H9 (cell line): ENCODE measurements around the gene MED27. TPM values are rescaled to one million over a fixed set of nuclear protein-coding genes. Genes with fewer than 3 reads are reported as not detected.

ENCODE experiments used
- DNase-seq: peaks from one replicate; pipeline ENCODE4 v3.0.0-alpha.2; 2017
- H2AFZ ChIP-seq: one replicate; pipeline ENCODE4 v1.6.1; 2013; ENCODE audit warnings: mild to moderate bottlenecking, low read length, control low read depth, moderate library complexity
- H2AK5ac ChIP-seq: 2 replicates; pipeline ENCODE4 v1.6.1; 2013; ENCODE audit warnings: low read length, control low read depth, mixed read lengths; ENCODE audit not compliant: insufficient read length
- H2BK120ac ChIP-seq: one replicate; pipeline ENCODE4 v1.6.1; 2013; ENCODE audit warnings: low read depth, mild to moderate bottlenecking, low read length, control low read depth, inconsistent platforms; ENCODE audit not compliant: poor library complexity, severe bottlenecking
- H2BK12ac ChIP-seq: 2 replicates; pipeline ENCODE4 v1.6.1; 2013; ENCODE audit warnings: low read length, control low read depth, mixed read lengths, low read depth; ENCODE audit not compliant: insufficient read length
- H2BK15ac ChIP-seq: 2 replicates; pipeline ENCODE4 v1.6.1; 2013; ENCODE audit warnings: low read depth, low read length, control low read depth
- H2BK20ac ChIP-seq: one replicate; pipeline ENCODE4 v1.6.1; 2013; ENCODE audit warnings: low read depth, mild to moderate bottlenecking, low read length, control low read depth, inconsistent platforms; ENCODE audit not compliant: poor library complexity, severe bottlenecking
- H2BK5ac ChIP-seq: 2 replicates; pipeline ENCODE4 v1.6.1; 2013; ENCODE audit warnings: low read length, control low read depth, mixed read lengths; ENCODE audit not compliant: insufficient read length
- H3K14ac ChIP-seq: 2 replicates; pipeline ENCODE4 v1.6.1; 2013; ENCODE audit warnings: low read length, control low read depth; ENCODE audit not compliant: insufficient read depth
- H3K18ac ChIP-seq: 2 replicates; pipeline ENCODE4 v1.6.1; 2013; ENCODE audit warnings: low read depth, mild to moderate bottlenecking, mixed read lengths, low read length, control low read depth; ENCODE audit not compliant: insufficient read length
- H3K23ac ChIP-seq: 2 replicates; pipeline ENCODE4 v1.6.1; 2013; ENCODE audit warnings: low read length, control low read depth, mixed read lengths, low read depth; ENCODE audit not compliant: insufficient read length
- H3K23me2 ChIP-seq: 2 replicates; pipeline ENCODE4 v1.6.1; 2013; ENCODE audit warnings: low read depth, mild to moderate bottlenecking, mixed read lengths, low read length, control low read depth; ENCODE audit not compliant: insufficient read length, poor library complexity, severe bottlenecking
- H3K27ac ChIP-seq: 2 replicates; pipeline ENCODE4 v1.5.1; 2013; ENCODE audit warnings: low read length, control low read depth, mixed read lengths, low read depth; ENCODE audit not compliant: insufficient read length
- H3K27me3 ChIP-seq: 2 replicates; pipeline ENCODE4 v1.6.1; 2013; ENCODE audit warnings: low read length, control low read depth, inconsistent platforms; ENCODE audit not compliant: insufficient read depth
- H3K4ac ChIP-seq: 2 replicates; pipeline ENCODE4 v1.6.1; 2013; ENCODE audit warnings: low read depth, mild to moderate bottlenecking, control low read depth, inconsistent platforms, low read length, moderate library complexity
- H3K4me1 ChIP-seq: 2 replicates; pipeline ENCODE4 v1.6.1; 2013; ENCODE audit warnings: low read length, control low read depth, inconsistent platforms; ENCODE audit not compliant: insufficient read depth
- H3K4me2 ChIP-seq: 2 replicates; pipeline ENCODE4 v1.6.1; 2013; ENCODE audit warnings: low read length, control low read depth, mixed read lengths; ENCODE audit not compliant: insufficient read length, insufficient read depth
- H3K56ac ChIP-seq: 2 replicates; pipeline ENCODE4 v1.6.1; 2013; ENCODE audit warnings: low read depth, mild to moderate bottlenecking, mixed read lengths, low read length, control low read depth; ENCODE audit not compliant: insufficient read length
- H3K79me1 ChIP-seq: 2 replicates; pipeline ENCODE4 v1.6.1; 2013; ENCODE audit warnings: low read depth, mild to moderate bottlenecking, moderate library complexity, low read length, control low read depth, inconsistent platforms; ENCODE audit not compliant: insufficient read depth, poor library complexity, severe bottlenecking
- H3K79me2 ChIP-seq: 2 replicates; pipeline ENCODE4 v1.6.1; 2013; ENCODE audit warnings: low read length, control low read depth, inconsistent platforms; ENCODE audit not compliant: insufficient read depth
- H3K9ac ChIP-seq: 2 replicates; pipeline ENCODE4 v1.6.1; 2013; ENCODE audit warnings: low read length, control low read depth, mixed read lengths; ENCODE audit not compliant: insufficient read length; ENCODE audit errors: extremely low read depth
- H3K9me3 ChIP-seq: one replicate; pipeline ENCODE4 v1.6.1; 2013; ENCODE audit warnings: low read depth, low read length, inconsistent platforms; ENCODE audit not compliant: control insufficient read depth
- H3T11ph ChIP-seq: one replicate; pipeline ENCODE4 v1.6.1; 2013; ENCODE audit warnings: mild to moderate bottlenecking, low read length, control low read depth, inconsistent platforms
- H4K20me1 ChIP-seq: one replicate; pipeline ENCODE4 v1.6.1; 2013; ENCODE audit not compliant: control insufficient read depth, insufficient read length, insufficient read depth
- H4K5ac ChIP-seq: 2 replicates; pipeline ENCODE4 v1.6.1; 2013; ENCODE audit warnings: low read depth, mild to moderate bottlenecking, mixed read lengths, low read length, control low read depth; ENCODE audit not compliant: insufficient read length
- H4K8ac ChIP-seq: replicated peaks from 2 replicates; pipeline ENCODE4 v1.6.1; 2013; ENCODE audit warnings: low read length, control low read depth, mixed read lengths, low read depth; ENCODE audit not compliant: insufficient read length
- H4K91ac ChIP-seq: 2 replicates; pipeline ENCODE4 v1.6.1; 2013; ENCODE audit warnings: low read depth, mild to moderate bottlenecking, moderate library complexity, mixed read lengths, low read length, control low read depth; ENCODE audit not compliant: insufficient read length
- H3K27ac Mint-ChIP-seq, 3 experiments: 2 replicates in 2 of 3; 3 replicates in 1 of 3; pipeline ENCODE4 v1.8.0; 2020 to 2021; ENCODE audit warnings: mixed read lengths in 3 of 3, mild to moderate bottlenecking in 1 of 3, moderate library complexity in 1 of 3
- H3K27me3 Mint-ChIP-seq: 2 replicates; pipeline ENCODE4 v1.8.0; 2021; ENCODE audit warnings: low read depth, mild to moderate bottlenecking, moderate library complexity, mixed read lengths
- H3K36me3 Mint-ChIP-seq, 3 experiments: 2 replicates in 2 of 3; 3 replicates in 1 of 3; pipeline ENCODE4 v1.8.0; 2020 to 2021; ENCODE audit warnings: low read depth in 3 of 3, mixed read lengths in 3 of 3; ENCODE audit not compliant: insufficient read depth in 1 of 3
- H3K4me1 Mint-ChIP-seq, 2 experiments: 2 replicates each; pipeline ENCODE4 v1.8.0; 2020; ENCODE audit warnings: mixed read lengths in 2 of 2
- H3K4me3 Mint-ChIP-seq, 2 experiments: 2 replicates in 1 of 2; 3 replicates in 1 of 2; pipeline ENCODE4 v1.8.0; 2020 to 2021; ENCODE audit warnings: mild to moderate bottlenecking in 2 of 2, mixed read lengths in 2 of 2, moderate library complexity in 1 of 2
- H3K9me3 Mint-ChIP-seq, 2 experiments: 2 replicates in 1 of 2; 3 replicates in 1 of 2; pipeline ENCODE4 v1.8.0; 2020; ENCODE audit warnings: mild to moderate bottlenecking in 2 of 2, mixed read lengths in 2 of 2, moderate library complexity in 1 of 2
- WGBS: extraction: QIAGEN DNeasy Blood & Tissue Kit; methylation state at CpG from one replicate; pipeline ENCODE4 v1.1.7; 2013; ENCODE audit warnings: missing lambda C conversion rate, low lambda C conversion rate, mixed read lengths; ENCODE audit not compliant: insufficient read length; ENCODE audit errors: extremely low coverage; 5-methylcytosine and 5-hydroxymethylcytosine counted together
- total RNA-seq: library from RNA; stranded (reverse); gene quantifications from 2 replicates; pipeline ENCODE4 v1.2.1, GENCODE V29; 2021
- TF ChIP-seq, protein P1 (sequence below): fragments of 200-600 bp; sonication (generic); conservative IDR thresholded peaks from 3 replicates; pipeline ENCODE4 v1.8.0; 2021; ENCODE audit warnings: antibody characterized with exemption, mild to moderate bottlenecking

MED27 gene
- total RNA-seq, 1 experiment from 2014 or later = 33.5 TPM

DNA sequence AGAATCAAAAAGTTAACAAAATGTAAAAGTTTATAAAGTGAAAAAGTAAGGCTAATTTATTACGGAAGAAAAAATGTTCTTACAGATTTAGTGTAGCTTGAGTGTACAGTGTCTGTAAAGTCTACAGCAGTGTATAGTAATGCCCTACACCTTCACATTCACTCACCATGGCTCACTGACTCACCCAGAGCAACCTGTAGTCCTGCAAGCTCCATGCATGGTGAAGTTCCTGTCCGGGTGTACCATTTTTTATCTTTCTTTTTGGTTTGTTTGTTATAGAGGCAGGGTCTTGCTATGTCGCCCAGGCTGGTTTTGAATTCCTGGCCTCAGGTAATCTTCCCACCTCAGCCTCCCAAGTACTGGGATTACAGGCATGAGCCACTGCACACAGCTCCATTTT is 93.6 kb downstream of the MED27 start:
- Histone ChIP-seq H2BK20ac (no peak overlapping the region), H2BK12ac (no peak overlapping the region), H3K56ac (no peak overlapping the region), H2BK15ac (no peak overlapping the region), H4K20me1 (peaks cover 2% of the 10 kb centered on the region), H4K91ac (no peak overlapping the region), H3K4me1 (peaks cover 3% of the 10 kb centered on the region; the same call in 1 of the 2 replicates), H3K79me1 (no peaks in the 10 kb centered on the region), H2AFZ (no peak overlapping the region), H3K9me3 (no peaks in the 10 kb centered on the region), H2BK5ac (no peak overlapping the region), H3T11ph (no peak overlapping the region), H4K8ac (no peak overlapping the region), H4K5ac (no peak overlapping the region), H3K23ac (no peak overlapping the region), H2AK5ac (no peak overlapping the region), H3K27me3 (no peaks in the 10 kb centered on the region), H3K4me2 (no peak overlapping the region), H3K14ac (no peak overlapping the region), H3K27ac (no peak overlapping the region), H3K9ac (no peak overlapping the region), H3K18ac (no peak overlapping the region), H3K23me2 (no peaks in the 10 kb centered on the region), H3K4ac (no peak overlapping the region), H3K79me2 (no peaks in the 10 kb centered on the region), H2BK120ac (no peak overlapping the region)
- TF ChIP-seq, protein P1, sequence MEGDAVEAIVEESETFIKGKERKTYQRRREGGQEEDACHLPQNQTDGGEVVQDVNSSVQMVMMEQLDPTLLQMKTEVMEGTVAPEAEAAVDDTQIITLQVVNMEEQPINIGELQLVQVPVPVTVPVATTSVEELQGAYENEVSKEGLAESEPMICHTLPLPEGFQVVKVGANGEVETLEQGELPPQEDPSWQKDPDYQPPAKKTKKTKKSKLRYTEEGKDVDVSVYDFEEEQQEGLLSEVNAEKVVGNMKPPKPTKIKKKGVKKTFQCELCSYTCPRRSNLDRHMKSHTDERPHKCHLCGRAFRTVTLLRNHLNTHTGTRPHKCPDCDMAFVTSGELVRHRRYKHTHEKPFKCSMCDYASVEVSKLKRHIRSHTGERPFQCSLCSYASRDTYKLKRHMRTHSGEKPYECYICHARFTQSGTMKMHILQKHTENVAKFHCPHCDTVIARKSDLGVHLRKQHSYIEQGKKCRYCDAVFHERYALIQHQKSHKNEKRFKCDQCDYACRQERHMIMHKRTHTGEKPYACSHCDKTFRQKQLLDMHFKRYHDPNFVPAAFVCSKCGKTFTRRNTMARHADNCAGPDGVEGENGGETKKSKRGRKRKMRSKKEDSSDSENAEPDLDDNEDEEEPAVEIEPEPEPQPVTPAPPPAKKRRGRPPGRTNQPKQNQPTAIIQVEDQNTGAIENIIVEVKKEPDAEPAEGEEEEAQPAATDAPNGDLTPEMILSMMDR = no peak
- peaks cover 16 to 41% of the 10 kb centered on the region in 2 experiments for H3K4me1 Mint-ChIP-seq
- DNase-seq = no peak
- H3K4me3 Mint-ChIP-seq = no peak overlapping the region
- H3K36me3 Mint-ChIP-seq = no peaks in the 10 kb centered on the region
- no peaks in the 10 kb centered on the region for H3K9me3 Mint-ChIP-seq
- no peaks in the 10 kb centered on the region for H3K27me3 Mint-ChIP-seq
- WGBS = no CpG with 5 or more reads among the region's 3 CpGs
- H3K27ac Mint-ChIP-seq = no peak overlapping the region
